Prostate gland (tissue), 2 donors: ENCODE data around the gene CPEB1.

Experiments used
- POLR2A ChIP-seq: fragments of 450-650 bp; IDR thresholded peaks from one replicate; pipeline ENCODE4 v1.6.1; 2016; ENCODE audit warnings: antibody characterized with exemption, mild to moderate bottlenecking
- TF ChIP-seq, protein P1 (sequence below), 4 experiments: fragments of 200-600 bp in 2 of 4; fragments of 450-650 bp in 2 of 4; sonication (generic) in 2 of 4; IDR thresholded peaks; 1 replicate in 3 of 4; 2 replicates in 1 of 4; pipeline ENCODE4 v1.5.1; 2016 to 2019; ENCODE audit warnings: antibody characterized with exemption in 4 of 4, mild to moderate bottlenecking in 2 of 4, moderate library complexity in 2 of 4

DNA sequence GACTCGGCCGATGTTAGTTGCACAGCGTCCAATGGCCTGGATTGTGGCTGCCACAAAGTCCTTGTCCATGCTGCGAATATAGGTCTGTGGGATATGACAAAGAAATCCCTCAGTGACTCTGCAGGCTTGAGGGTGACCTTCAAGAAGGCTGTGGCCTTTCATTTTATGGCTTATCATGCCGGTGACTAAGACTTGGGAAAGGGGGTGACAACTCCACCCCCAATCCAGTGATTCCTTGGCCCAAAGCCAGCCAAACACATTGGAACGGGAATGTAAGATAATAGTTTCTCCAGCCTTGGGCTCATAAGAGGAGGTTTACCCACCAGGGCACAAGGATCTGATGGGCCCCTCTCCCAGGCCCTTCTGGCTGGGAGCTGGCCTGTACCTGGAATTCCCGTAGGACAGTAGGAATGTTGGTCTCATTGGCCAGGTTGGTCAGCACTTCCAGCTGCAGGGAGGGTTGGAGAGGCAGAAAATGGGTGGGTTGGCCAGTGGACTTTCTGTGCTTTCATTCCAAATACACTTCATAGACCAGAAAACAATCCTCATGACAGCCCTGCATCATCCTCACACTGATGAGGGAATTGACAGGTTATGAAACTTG lies 30.7 kb upstream of the CPEB1 start:
- TF ChIP-seq POLR2A, result no peak
- TF ChIP-seq, protein P1, sequence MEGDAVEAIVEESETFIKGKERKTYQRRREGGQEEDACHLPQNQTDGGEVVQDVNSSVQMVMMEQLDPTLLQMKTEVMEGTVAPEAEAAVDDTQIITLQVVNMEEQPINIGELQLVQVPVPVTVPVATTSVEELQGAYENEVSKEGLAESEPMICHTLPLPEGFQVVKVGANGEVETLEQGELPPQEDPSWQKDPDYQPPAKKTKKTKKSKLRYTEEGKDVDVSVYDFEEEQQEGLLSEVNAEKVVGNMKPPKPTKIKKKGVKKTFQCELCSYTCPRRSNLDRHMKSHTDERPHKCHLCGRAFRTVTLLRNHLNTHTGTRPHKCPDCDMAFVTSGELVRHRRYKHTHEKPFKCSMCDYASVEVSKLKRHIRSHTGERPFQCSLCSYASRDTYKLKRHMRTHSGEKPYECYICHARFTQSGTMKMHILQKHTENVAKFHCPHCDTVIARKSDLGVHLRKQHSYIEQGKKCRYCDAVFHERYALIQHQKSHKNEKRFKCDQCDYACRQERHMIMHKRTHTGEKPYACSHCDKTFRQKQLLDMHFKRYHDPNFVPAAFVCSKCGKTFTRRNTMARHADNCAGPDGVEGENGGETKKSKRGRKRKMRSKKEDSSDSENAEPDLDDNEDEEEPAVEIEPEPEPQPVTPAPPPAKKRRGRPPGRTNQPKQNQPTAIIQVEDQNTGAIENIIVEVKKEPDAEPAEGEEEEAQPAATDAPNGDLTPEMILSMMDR (IDR thresholded peaks at IDR 0.05), result no peak
